Activated T-helper 17 cell treated with anti-CD3 and anti-CD28 coated beads, Interleukin-2, amount 50 U/mL, for 72 hours (primary cell): ENCODE measurements around the gene ZC3HAV1. TPM values are rescaled to one million over a fixed set of nuclear protein-coding genes. Genes with fewer than 3 reads are reported as not detected.
A peak's percentile ranks its signal among the peaks of the same experiment; 100 is the strongest.
"Not testable (repeated sequence)": the region's sequence is repeated elsewhere in the genome, so short reads cannot be mapped to it uniquely, and the experiment has no call there.

ENCODE experiments used
- ATAC-seq: fragments of 150-1000 bp; cut with Tn5 transposase; replicated peaks from 2 replicates; pipeline ENCODE4 v1.10.0; 2021; ENCODE audit warnings: mild to moderate bottlenecking, moderate library complexity
- H3K27ac Mint-ChIP-seq: one replicate; pipeline ENCODE4 v1.8.0; 2022; ENCODE audit warnings: mixed read lengths
- H3K27me3 Mint-ChIP-seq: one replicate; pipeline ENCODE4 v1.8.0; 2022; ENCODE audit warnings: mixed read lengths
- H3K36me3 Mint-ChIP-seq: one replicate; pipeline ENCODE4 v1.8.0; 2022; ENCODE audit warnings: low read depth, mild to moderate bottlenecking, mixed read lengths
- H3K4me1 Mint-ChIP-seq: one replicate; pipeline ENCODE4 v1.8.0; 2022; ENCODE audit warnings: mixed read lengths
- H3K4me3 Mint-ChIP-seq: one replicate; pipeline ENCODE4 v1.8.0; 2022; ENCODE audit warnings: mild to moderate bottlenecking, mixed read lengths
- H3K9me3 Mint-ChIP-seq: one replicate; pipeline ENCODE4 v1.8.0; 2022; ENCODE audit warnings: mixed read lengths
- total RNA-seq, 2 donors: library from RNA; stranded (reverse); gene quantifications; one replicate each; pipeline ENCODE4 v1.2.3, GENCODE V29; 2022

The ZC3HAV1 gene
- total RNA-seq, 2 donors from 2014 or later = 111 to 150 TPM

GRCh38 chr7:139043823-139044812 is 65.4 kb downstream of the ZC3HAV1 start:
- H3K4me3 Mint-ChIP-seq = peak overlapping the region; percentile 40
- peaks cover 44% of the 10 kb centered on the region for H3K4me1 Mint-ChIP-seq
- ATAC-seq = peak; percentile 66
- H3K27me3 Mint-ChIP-seq = no peaks in the 10 kb centered on the region
- no peaks in the 10 kb centered on the region for H3K9me3 Mint-ChIP-seq
- peak overlapping the region; percentile 65 for H3K27ac Mint-ChIP-seq
- H3K36me3 Mint-ChIP-seq = peaks cover 63% of the 10 kb centered on the region

- peaks cover 37% of the 10 kb centered on the region for H3K4me1 Mint-ChIP-seq
- peaks cover 37% of the 10 kb centered on the region for H3K36me3 Mint-ChIP-seq
- H3K4me3 Mint-ChIP-seq = peak overlapping the region; percentile 7
- peak; percentile 48 for ATAC-seq
- no peaks in the 10 kb centered on the region for H3K27me3 Mint-ChIP-seq
- H3K9me3 Mint-ChIP-seq = no peaks in the 10 kb centered on the region
- H3K27ac Mint-ChIP-seq = peak overlapping the region; percentile 25
Measured at GRCh38 chr7:139041378-139042085, 68.0 kb downstream of the ZC3HAV1 start.

- H3K4me1 Mint-ChIP-seq = peaks cover 17% of the 10 kb centered on the region
- H3K9me3 Mint-ChIP-seq = no peaks in the 10 kb centered on the region
- ATAC-seq = no peak
- no peaks in the 10 kb centered on the region for H3K27me3 Mint-ChIP-seq
- H3K4me3 Mint-ChIP-seq = no peak overlapping the region
- no peak overlapping the region for H3K27ac Mint-ChIP-seq
- peaks cover 23% of the 10 kb centered on the region for H3K36me3 Mint-ChIP-seq
Measured at GRCh38 chr7:139038691-139039090, 70.8 kb downstream of the ZC3HAV1 start.

GRCh38 chr7:139036901-139037300 is 72.6 kb downstream of the ZC3HAV1 start:
- peaks cover 15% of the 10 kb centered on the region for H3K4me1 Mint-ChIP-seq
- peak overlapping the region; percentile 82 for H3K4me3 Mint-ChIP-seq
- H3K36me3 Mint-ChIP-seq = peaks cover 33% of the 10 kb centered on the region
- no peaks in the 10 kb centered on the region for H3K27me3 Mint-ChIP-seq
- no peak for ATAC-seq
- no peaks in the 10 kb centered on the region for H3K9me3 Mint-ChIP-seq
- peak overlapping the region; percentile 76 for H3K27ac Mint-ChIP-seq

- peak; percentile 96 for ATAC-seq
- Mint-ChIP-seq H3K27me3 (no peaks in the 10 kb centered on the region), H3K4me3 (peak within 1 kb of the TSS; percentile 82), H3K4me1 (peaks cover 6% of the 10 kb centered on the region), H3K27ac (peak within 1 kb of the TSS; percentile 76), H3K36me3 (peaks cover 44% of the 10 kb centered on the region), H3K9me3 (no peaks in the 10 kb centered on the region)
Measured at GRCh38 chr7:139035586-139036353, 73.8 kb downstream of the ZC3HAV1 start, which contains the start of gene ZC3HAV1L. TSS of gene ZC3HAV1L (minus strand) at chr7:139036042. CDS start at chr7:139036017, 25 bp downstream.

- no peaks in the 10 kb centered on the region for H3K9me3 Mint-ChIP-seq
- no peaks in the 10 kb centered on the region for H3K27me3 Mint-ChIP-seq
- H3K36me3 Mint-ChIP-seq = peaks cover 48% of the 10 kb centered on the region
- peaks cover 6% of the 10 kb centered on the region for H3K4me1 Mint-ChIP-seq
- ATAC-seq = peak; percentile 23
- H3K27ac Mint-ChIP-seq = peak overlapping the region; percentile 38
- peak overlapping the region; percentile 82 for H3K4me3 Mint-ChIP-seq
Measured at GRCh38 chr7:139034855-139035585, 74.5 kb downstream of the ZC3HAV1 start.

GRCh38 chr7:139034336-139034735 is 75.2 kb downstream of the ZC3HAV1 start:
- no peaks in the 10 kb centered on the region for H3K9me3 Mint-ChIP-seq
- H3K36me3 Mint-ChIP-seq = peaks cover 55% of the 10 kb centered on the region
- H3K27ac Mint-ChIP-seq = no peak overlapping the region

GRCh38 chr7:139033346-139034114 is 76.0 kb downstream of the ZC3HAV1 start:
- peak overlapping the region; percentile 82 for H3K4me3 Mint-ChIP-seq

More at GRCh38 chr7:139034336-139034735, 75.2 kb downstream of the ZC3HAV1 start:
- no peak for ATAC-seq
- Mint-ChIP-seq H3K4me3 (peak overlapping the region; percentile 82), H3K27me3 (no peaks in the 10 kb centered on the region), H3K4me1 (peaks cover 6% of the 10 kb centered on the region)

GRCh38 chr7:139032473-139032872 is 77.0 kb downstream of the ZC3HAV1 start:
- no peak overlapping the region for H3K27ac Mint-ChIP-seq
- no peaks in the 10 kb centered on the region for H3K27me3 Mint-ChIP-seq
- peaks cover 74% of the 10 kb centered on the region for H3K36me3 Mint-ChIP-seq
- no peak for ATAC-seq
- peaks cover 6% of the 10 kb centered on the region for H3K4me1 Mint-ChIP-seq
- no peaks in the 10 kb centered on the region for H3K9me3 Mint-ChIP-seq
- no peak overlapping the region for H3K4me3 Mint-ChIP-seq

More at GRCh38 chr7:139033346-139034114, 76.0 kb downstream of the ZC3HAV1 start:
- Mint-ChIP-seq H3K36me3 (peaks cover 63% of the 10 kb centered on the region), H3K27ac (no peak overlapping the region), H3K4me1 (peaks cover 6% of the 10 kb centered on the region), H3K27me3 (no peaks in the 10 kb centered on the region), H3K9me3 (no peaks in the 10 kb centered on the region)
- ATAC-seq = no peak

- H3K27me3 Mint-ChIP-seq = no peaks in the 10 kb centered on the region
- no peak overlapping the region for H3K27ac Mint-ChIP-seq
- H3K4me3 Mint-ChIP-seq = no peak overlapping the region
- peaks cover 6% of the 10 kb centered on the region for H3K4me1 Mint-ChIP-seq
- ATAC-seq = no peak
- peaks cover 96% of the 10 kb centered on the region for H3K36me3 Mint-ChIP-seq
- H3K9me3 Mint-ChIP-seq = no peaks in the 10 kb centered on the region
Measured at GRCh38 chr7:139029353-139029752, 80.2 kb downstream of the ZC3HAV1 start.

GRCh38 chr7:139026551-139026950 is 83.0 kb downstream of the ZC3HAV1 start:
- Mint-ChIP-seq H3K27me3 (no peaks in the 10 kb centered on the region), H3K9me3 (no peaks in the 10 kb centered on the region), H3K27ac (peak overlapping the region; percentile 10), H3K4me3 (no peak overlapping the region), H3K36me3 (peaks cover 91% of the 10 kb centered on the region), H3K4me1 (no peaks in the 10 kb centered on the region)
- ATAC-seq = no peak

GRCh38 chr7:139025861-139026260 is 83.7 kb downstream of the ZC3HAV1 start:
- peaks cover 84% of the 10 kb centered on the region for H3K36me3 Mint-ChIP-seq
- not testable (repeated sequence) for H3K27ac Mint-ChIP-seq, H3K4me1 Mint-ChIP-seq, H3K4me3 Mint-ChIP-seq, ATAC-seq, H3K9me3 Mint-ChIP-seq, H3K27me3 Mint-ChIP-seq

- Mint-ChIP-seq H3K36me3 (peaks cover 59% of the 10 kb centered on the region), H3K4me3 (no peak overlapping the region), H3K27me3 (no peaks in the 10 kb centered on the region), H3K27ac (no peak overlapping the region), H3K4me1 (no peaks in the 10 kb centered on the region), H3K9me3 (no peaks in the 10 kb centered on the region)
- ATAC-seq = no peak
Measured at GRCh38 chr7:139023076-139023475, 86.4 kb downstream of the ZC3HAV1 start.
